GM20000 (cell line): ENCODE results near the gene EPPIN.

ENCODE experiments used
- DNase-seq: peaks from one replicate; pipeline ENCODE4 v3.0.0; 2012; ENCODE audit warnings: low spot score
- CTCF ChIP-seq: IDR thresholded peaks from 2 replicates; pipeline ENCODE4 v1.5.1; 2012; ENCODE audit warnings: mild to moderate bottlenecking, control low read depth; ENCODE audit errors: extremely low read depth, missing control alignments

The EPPIN gene

GRCh38 chr20:45508068-45508886 is 38.9 kb downstream of the EPPIN start:
- DNase-seq = no peak
- TF ChIP-seq CTCF = no peak

- DNase-seq = no peak
- no peak for TF ChIP-seq CTCF
Observed at GRCh38 chr20:45507011-45507820, 40.0 kb downstream of the EPPIN start.

- no peak for TF ChIP-seq CTCF
- DNase-seq = no peak
Observed at GRCh38 chr20:45506398-45506797, 40.8 kb downstream of the EPPIN start.

GRCh38 chr20:45503403-45503802 is 43.8 kb downstream of the EPPIN start:
- TF ChIP-seq CTCF = no peak
- DNase-seq = no peak

GRCh38 chr20:45502561-45502960 is 44.6 kb downstream of the EPPIN start:
- DNase-seq = no peak

GRCh38 chr20:45501600-45501999 is 45.6 kb downstream of the EPPIN start:
- DNase-seq = no peak
- no peak for TF ChIP-seq CTCF

More at GRCh38 chr20:45502561-45502960, 44.6 kb downstream of the EPPIN start:
- TF ChIP-seq CTCF = no peak

GRCh38 chr20:45500022-45500421 is 47.2 kb downstream of the EPPIN start:
- TF ChIP-seq CTCF = no peak
- DNase-seq = no peak
